Neural cell (in vitro differentiated cells): Measurements from ENCODE around the gene HSPA12A. TPM values are rescaled to one million over a fixed set of nuclear protein-coding genes. Genes with fewer than 3 reads are reported as not detected.

Experiments used
- H2AFZ ChIP-seq: fragments of 200-600, 300-800 bp; sonication (generic), shearing (Covaris generic); 2 replicates; pipeline ENCODE4 v1.6.0; 2014; ENCODE audit warnings: low read depth, mild to moderate bottlenecking, antibody characterized with exemption, low read length, moderate library complexity
- H3F3A ChIP-seq: fragments of 200-600 bp; shearing (Covaris generic); 2 replicates; pipeline ENCODE4 v1.6.1; 2016; ENCODE audit warnings: mild to moderate bottlenecking, moderate library complexity, mixed read lengths, antibody characterized with exemption, low read length; ENCODE audit not compliant: insufficient read depth, poor library complexity, severe bottlenecking
- H3K27ac ChIP-seq: fragments of 200-600, 300-800 bp; sonication (generic), shearing (Covaris generic); 2 replicates; pipeline ENCODE4 v1.5.1; 2014; ENCODE audit warnings: mild to moderate bottlenecking, low read length, moderate library complexity
- H3K27me3 ChIP-seq: fragments of 300-800, 200-600 bp; sonication (generic), shearing (Covaris generic); 2 replicates; pipeline ENCODE4 v1.6.0; 2014; ENCODE audit warnings: mild to moderate bottlenecking, low read depth, low read length, moderate library complexity; ENCODE audit not compliant: insufficient read depth
- H3K36me3 ChIP-seq: fragments of 300-800, 200-600 bp; sonication (generic), shearing (Covaris generic); 2 replicates; pipeline ENCODE4 v1.5.1; 2014; ENCODE audit warnings: mild to moderate bottlenecking, antibody characterized with exemption, low read length, moderate library complexity; ENCODE audit not compliant: insufficient read depth
- H3K4me2 ChIP-seq: fragments of 300-800, 200-600 bp; sonication (generic), shearing (Covaris generic); 2 replicates; pipeline ENCODE4 v1.6.0; 2014; ENCODE audit warnings: mild to moderate bottlenecking, low read length
- H3K4me3 ChIP-seq: fragments of 300-800, 200-600 bp; sonication (generic), shearing (Covaris generic); 2 replicates; pipeline ENCODE4 v1.5.1; 2014; ENCODE audit warnings: mild to moderate bottlenecking, low read length, moderate library complexity
- H3K79me2 ChIP-seq: fragments of 200-600 bp; shearing (Covaris generic); replicated peaks from 2 replicates; pipeline ENCODE4 v1.6.0; 2014; ENCODE audit warnings: mild to moderate bottlenecking, low read length, moderate library complexity; ENCODE audit not compliant: insufficient read depth
- H3K9ac ChIP-seq: fragments of 300-800, 200-600 bp; sonication (generic), shearing (Covaris generic); 2 replicates; pipeline ENCODE4 v1.6.1; 2016; ENCODE audit warnings: mild to moderate bottlenecking, low read length, mixed read lengths
- H3K9me2 ChIP-seq: fragments of 200-600 bp; shearing (Covaris generic); 2 replicates; pipeline ENCODE4 v1.6.1; 2016; ENCODE audit warnings: mild to moderate bottlenecking, low read length, mixed read lengths; ENCODE audit not compliant: insufficient read depth
- H3K9me3 ChIP-seq: fragments of 200-600, 300-800 bp; sonication (generic), shearing (Covaris generic); 2 replicates; pipeline ENCODE4 v1.6.1; 2016; ENCODE audit warnings: mild to moderate bottlenecking, mixed run types, low read length, moderate library complexity, mixed read lengths
- H4K20me1 ChIP-seq: fragments of 200-600 bp; shearing (Covaris generic); 2 replicates; pipeline ENCODE4 v1.6.1; 2016; ENCODE audit warnings: mild to moderate bottlenecking, mixed run types; ENCODE audit not compliant: insufficient read depth
- CTCF ChIP-seq: fragments of 450-650 bp; IDR thresholded peaks from 2 replicates; pipeline ENCODE4 v1.5.1; 2014; ENCODE audit warnings: antibody characterized with exemption, mild to moderate bottlenecking, moderate library complexity; ENCODE audit not compliant: poor library complexity, severe bottlenecking
- EP300 ChIP-seq: fragments of 450-650 bp; conservative IDR thresholded peaks from 2 replicates; pipeline ENCODE4 v1.6.1; 2014; ENCODE audit warnings: antibody characterized with exemption, mild to moderate bottlenecking, moderate library complexity; ENCODE audit not compliant: poor library complexity, severe bottlenecking
- EZH2 ChIP-seq: fragments of 200-600, 300-800 bp; shearing (Covaris generic), sonication (generic); IDR thresholded peaks from 2 replicates; pipeline ENCODE4 v1.6.1; 2014; ENCODE audit warnings: antibody characterized with exemption, low read length, borderline replicate concordance, mild to moderate bottlenecking; ENCODE audit not compliant: insufficient read depth, poor library complexity, severe bottlenecking
- MXI1 ChIP-seq: fragments of 450-650 bp; conservative IDR thresholded peaks from 2 replicates; pipeline ENCODE4 v1.6.1; 2014; ENCODE audit warnings: antibody characterized with exemption, mild to moderate bottlenecking; ENCODE audit not compliant: poor library complexity, severe bottlenecking
- POLR2AphosphoS5 ChIP-seq: IDR thresholded peaks from 2 replicates; pipeline ENCODE4 v1.6.1; 2012
- RAD21 ChIP-seq: fragments of 450-650 bp; conservative IDR thresholded peaks from 2 replicates; pipeline ENCODE4 v1.6.1; 2014; ENCODE audit warnings: antibody characterized with exemption, mild to moderate bottlenecking, moderate library complexity
- REST ChIP-seq: IDR thresholded peaks from 2 replicates; pipeline ENCODE4 v1.6.1; 2012; ENCODE audit warnings: borderline replicate concordance
- SMC3 ChIP-seq: fragments of 450-650 bp; conservative IDR thresholded peaks from 2 replicates; pipeline ENCODE4 v1.6.1; 2014; ENCODE audit warnings: antibody characterized with exemption, mild to moderate bottlenecking, moderate library complexity; ENCODE audit not compliant: poor library complexity
- TAF1 ChIP-seq: IDR thresholded peaks from 2 replicates; pipeline ENCODE4 v1.6.1; 2012; ENCODE audit warnings: low read depth
- polyA plus RNA-seq: library from polyadenylated mRNA; depleted of rRNA; stranded (reverse); fragments of >200 nt; gene quantifications from 2 replicates; pipeline ENCODE4 v1.2.3, GENCODE V29; 2014

HSPA12A gene
- polyA plus RNA-seq, 1 donor from 2014 or later: 5.9 TPM

- TF ChIP-seq POLR2AphosphoS5 (no peak), SMC3 (no peak), RAD21 (no peak), TAF1 (no peak), EP300 (no peak), REST (no peak), EZH2 (no peak), CTCF (no peak), MXI1 (no peak)
- no peak overlapping the region for H3K27ac ChIP-seq
Measured at GRCh38 chr10:116621934-116622655, 120.3 kb downstream of the HSPA12A start.

DNA sequence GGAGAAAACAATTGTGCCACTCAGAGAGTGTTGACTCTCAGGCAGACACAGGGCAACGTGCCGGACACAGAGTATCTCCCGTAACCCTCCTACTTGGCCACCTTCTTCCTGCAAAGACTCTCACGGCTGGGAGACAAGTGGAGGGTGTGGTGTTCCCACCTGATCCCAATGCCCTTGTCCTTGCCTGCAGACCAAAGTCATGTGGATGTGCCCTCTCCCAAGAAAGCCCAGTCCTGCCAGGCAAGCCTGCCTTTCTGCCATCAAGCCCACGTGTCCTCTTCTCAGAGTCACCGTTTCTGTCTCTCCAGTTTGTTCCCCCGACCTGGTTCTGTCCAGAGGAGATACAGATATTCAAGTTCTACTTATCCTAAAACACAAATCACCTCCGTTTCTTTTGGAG, 120.9 kb downstream of the HSPA12A start:
- H3F3A ChIP-seq: no peaks in the 10 kb centered on the region
- H3K36me3 ChIP-seq: no peaks in the 10 kb centered on the region
- no peak overlapping the region for H3K27ac ChIP-seq
- H2AFZ ChIP-seq: no peak overlapping the region
- H3K27me3 ChIP-seq: no peaks in the 10 kb centered on the region
- H3K9me3 ChIP-seq: no peaks in the 10 kb centered on the region
- no peak overlapping the region for H3K4me2 ChIP-seq
- H3K79me2 ChIP-seq: no peaks in the 10 kb centered on the region
- no peak overlapping the region for H3K9ac ChIP-seq
- TF ChIP-seq TAF1 (no peak), RAD21 (no peak), SMC3 (no peak), EZH2 (no peak), EP300 (no peak), REST (no peak), CTCF (no peak), MXI1 (no peak), POLR2AphosphoS5 (no peak)
- H3K4me3 ChIP-seq: no peak overlapping the region
- no peaks in the 10 kb centered on the region for H4K20me1 ChIP-seq
- no peaks in the 10 kb centered on the region for H3K9me2 ChIP-seq

More at GRCh38 chr10:116621934-116622655, 120.3 kb downstream of the HSPA12A start:
- Histone ChIP-seq H3K9me3 (no peaks in the 10 kb centered on the region), H3K9me2 (no peaks in the 10 kb centered on the region), H3K27me3 (peaks cover 4% of the 10 kb centered on the region), H4K20me1 (no peaks in the 10 kb centered on the region), H3K4me2 (no peak overlapping the region), H3K79me2 (no peaks in the 10 kb centered on the region), H2AFZ (no peak overlapping the region), H3F3A (no peaks in the 10 kb centered on the region), H3K9ac (no peak overlapping the region), H3K4me3 (no peak overlapping the region), H3K36me3 (no peaks in the 10 kb centered on the region)
